ENCODE measurements around the gene ATP5PD.
A peak's percentile ranks its signal among the peaks of the same experiment; 100 is the strongest.
"Not testable (repeated sequence)": the region's sequence is repeated elsewhere in the genome, so short reads cannot be mapped to it uniquely, and the experiment has no call there.

The ATP5PD gene

DNA sequence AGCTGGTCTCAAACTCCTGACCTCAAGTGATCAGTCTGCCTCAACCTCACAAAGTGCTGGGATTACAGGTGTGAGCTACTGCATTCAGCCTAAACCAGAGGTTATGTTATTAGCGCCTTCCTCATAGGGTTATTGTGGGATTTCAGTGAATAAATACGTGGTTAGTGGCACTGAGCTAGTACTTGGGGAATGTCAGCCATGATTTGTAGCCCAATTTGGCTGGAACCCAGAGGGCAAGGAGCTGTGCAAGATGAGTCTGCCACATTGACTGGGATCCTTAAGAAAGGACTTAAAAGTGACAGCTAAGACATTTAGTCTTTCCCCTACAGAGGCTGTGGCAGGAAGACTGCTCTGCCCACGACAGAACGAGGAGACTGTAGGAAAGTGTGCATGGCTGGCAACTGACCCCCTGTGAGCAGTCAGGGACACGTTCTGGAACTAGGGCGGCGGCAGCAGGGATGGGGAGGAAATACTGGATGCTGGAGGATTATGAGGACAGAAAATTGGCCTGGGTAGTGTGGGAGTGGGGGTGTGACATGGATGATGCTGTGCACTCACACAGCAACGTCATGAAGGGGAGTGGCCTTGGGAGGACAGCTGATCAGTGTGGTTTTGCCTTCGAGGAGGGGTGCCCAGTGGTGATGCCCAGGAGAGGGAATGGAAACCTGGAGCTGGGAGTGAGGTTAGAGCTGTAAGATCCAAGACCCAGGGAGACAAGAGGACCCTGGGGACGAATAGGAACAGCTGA is 14.6 kb downstream of the ATP5PD start:
- FAIRE-seq, result peak; percentile 64
- TF ChIP-seq POLR2A (IDR thresholded peaks at IDR 0.05; ENCODE audit: low read depth, low read length), result peak; percentile 6

DNA sequence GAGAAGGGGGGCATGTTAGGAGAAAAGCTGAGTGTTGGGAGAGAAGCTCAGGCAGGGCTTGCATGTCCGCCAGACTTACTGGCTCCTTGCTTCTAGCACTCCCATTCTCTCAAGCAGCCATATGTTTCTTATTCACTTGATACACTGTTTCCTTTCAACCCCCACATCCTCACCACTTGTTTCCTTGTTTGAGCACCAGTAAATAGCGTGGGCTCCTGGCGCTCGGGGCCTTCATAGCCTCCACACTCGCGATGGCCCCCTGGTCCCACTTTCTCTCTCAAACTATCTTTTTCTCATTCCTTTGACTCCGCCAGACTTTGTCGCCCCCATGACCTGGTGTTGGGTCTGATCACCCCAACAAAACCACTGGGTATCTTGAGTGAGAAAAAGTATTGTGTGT is 16.6 kb downstream of the ATP5PD start:
- TF ChIP-seq POLR2A (IDR thresholded peaks at IDR 0.05; ENCODE audit: low read depth, low read length), result no peak
- no peak for DNase-seq (ENCODE audit: insufficient read length, low spot score)
- no peak for FAIRE-seq

More for the DNA sequence above, 14.6 kb downstream of the ATP5PD start:
- peak; percentile 93 for DNase-seq (ENCODE audit: insufficient read length, low spot score)

DNA sequence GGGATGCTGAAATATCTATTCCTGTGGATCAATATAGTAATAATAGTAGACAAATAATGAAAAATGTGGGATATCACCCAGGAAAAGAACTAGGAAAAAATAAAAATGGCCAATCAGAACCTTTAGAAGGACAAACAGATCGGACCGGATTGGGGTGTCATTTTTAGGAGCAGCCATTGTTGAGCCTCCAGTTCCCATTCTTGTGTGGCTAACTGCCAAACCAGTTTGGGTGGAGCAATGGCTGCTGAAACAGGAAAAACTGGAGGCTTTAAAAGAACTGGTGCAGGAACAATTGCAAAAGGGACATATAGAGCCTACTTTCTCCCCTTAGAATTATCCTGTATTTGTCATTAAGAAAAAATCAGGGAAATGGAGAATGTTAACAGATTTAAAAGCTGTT is 20.1 kb downstream of the ATP5PD start:
- not testable (repeated sequence) for FAIRE-seq; DNase-seq (ENCODE audit: insufficient read length, low spot score)

DNA sequence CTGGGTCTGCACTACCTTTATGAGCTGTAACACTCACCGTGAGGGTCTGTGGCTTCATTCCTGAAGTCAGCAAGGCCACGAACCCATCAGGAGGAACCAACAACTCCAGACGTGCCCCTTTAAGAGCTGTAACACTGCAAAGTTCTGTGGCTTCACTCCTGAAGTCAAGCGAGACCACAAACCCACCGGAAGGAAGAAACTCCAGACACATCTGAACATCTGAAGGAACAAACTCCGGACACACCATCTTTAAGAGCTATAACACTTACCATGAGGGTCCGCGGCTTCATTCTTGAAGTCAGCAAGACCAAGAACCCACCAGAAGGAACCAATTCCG is 21.4 kb downstream of the ATP5PD start:
- not testable (repeated sequence) for FAIRE-seq; DNase-seq (ENCODE audit: insufficient read length, low spot score)

DNA sequence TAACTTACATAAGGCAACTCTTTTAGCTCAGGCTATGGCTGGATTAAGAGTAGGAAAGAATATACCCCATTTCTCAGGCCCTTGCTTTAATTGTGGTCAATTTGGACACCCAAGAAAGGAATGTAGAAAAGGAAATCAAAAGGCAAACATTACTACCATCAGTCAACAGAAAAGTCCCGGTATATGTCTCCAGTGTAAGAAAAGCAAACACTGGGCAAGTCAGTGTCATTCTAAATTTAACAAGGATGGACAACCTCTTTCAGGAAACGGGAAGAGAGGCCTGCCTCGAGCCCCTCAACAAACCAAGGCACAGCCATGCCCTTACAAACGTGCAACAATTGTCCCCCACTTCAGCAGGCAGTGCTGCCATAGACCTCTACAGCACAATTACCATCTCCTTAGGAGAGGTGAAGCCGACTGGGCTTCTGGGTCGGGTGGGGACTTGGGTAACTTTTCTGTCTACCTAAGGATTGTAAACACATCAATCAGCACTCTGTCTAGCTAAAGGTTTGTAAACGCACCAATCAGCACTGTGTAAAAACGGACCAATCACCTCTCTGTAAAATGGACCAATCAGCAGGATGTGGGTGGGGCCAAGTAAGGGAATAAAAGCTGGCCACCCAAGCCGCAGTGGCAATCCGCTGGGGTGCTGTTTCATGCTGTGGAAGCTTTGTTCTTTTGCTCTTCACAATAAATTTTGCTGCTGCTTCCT is 21.9 kb downstream of the ATP5PD start:
- no peak for FAIRE-seq
- no peak for TF ChIP-seq POLR2A (IDR thresholded peaks at IDR 0.05; ENCODE audit: low read depth, low read length)
- DNase-seq (ENCODE audit: insufficient read length, low spot score), result no peak

GRCh38 chr17:75020331-75021110 is 26.2 kb downstream of the ATP5PD start:
- FAIRE-seq, result no peak
- no peak for TF ChIP-seq POLR2A (IDR thresholded peaks at IDR 0.05; ENCODE audit: low read depth, low read length)
- no peak for DNase-seq (ENCODE audit: insufficient read length, low spot score)

GRCh38 chr17:75019710-75020109 is 27.1 kb downstream of the ATP5PD start:
- DNase-seq (ENCODE audit: insufficient read length, low spot score), result no peak
- FAIRE-seq, result no peak
- TF ChIP-seq POLR2A (IDR thresholded peaks at IDR 0.05; ENCODE audit: low read depth, low read length), result no peak

DNA sequence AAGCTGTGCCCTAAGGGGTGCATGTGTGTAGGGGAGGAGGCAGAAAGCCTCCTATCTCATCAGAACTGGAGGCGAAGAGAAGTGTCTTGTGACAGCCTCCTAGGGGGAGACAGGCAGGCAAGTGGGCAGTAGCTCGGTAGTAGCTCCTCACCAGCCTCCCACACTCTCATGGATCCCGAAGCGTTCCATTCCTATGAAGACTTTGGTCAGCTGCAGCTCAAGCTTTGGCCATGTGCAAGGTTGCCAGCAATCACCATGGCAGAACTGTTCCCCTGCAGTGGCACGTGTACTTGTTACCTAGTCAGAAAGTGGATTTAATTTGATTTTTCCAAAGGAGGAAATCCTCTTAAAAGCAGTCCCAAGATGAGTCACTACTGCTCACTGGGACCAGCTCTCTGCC is 27.6 kb downstream of the ATP5PD start:
- FAIRE-seq (no peak), DNase-seq (ENCODE audit: insufficient read length, low spot score) (no peak)
- no peak for TF ChIP-seq POLR2A (IDR thresholded peaks at IDR 0.05; ENCODE audit: low read depth, low read length)

- TF ChIP-seq POLR2A (IDR thresholded peaks at IDR 0.05; ENCODE audit: low read depth, low read length), result no peak
- FAIRE-seq, result no peak
These were observed 33.6 kb downstream of the ATP5PD start for GRCh38 chr17:75013092-75013559.

GRCh38 chr17:75012346-75013091 is 34.2 kb downstream of the ATP5PD start, which contains the start of gene MRPL58:
Gene MRPL58, plus strand, starts transcription at chr17:75012670. Its CDS starts 17 bp downstream, at chr17:75012687.
- FAIRE-seq (no peak), DNase-seq (ENCODE audit: insufficient read length, low spot score) (peak; percentile 92)
- peak; percentile 79 for TF ChIP-seq POLR2A (IDR thresholded peaks at IDR 0.05; ENCODE audit: low read depth, low read length)

More at GRCh38 chr17:75013092-75013559, 33.6 kb downstream of the ATP5PD start:
- no peak for DNase-seq (ENCODE audit: insufficient read length, low spot score)

- no peak for TF ChIP-seq POLR2A (IDR thresholded peaks at IDR 0.05; ENCODE audit: low read depth, low read length)
- DNase-seq (ENCODE audit: insufficient read length, low spot score), result no peak
- no peak for FAIRE-seq
These were observed 34.7 kb downstream of the ATP5PD start for GRCh38 chr17:75012096-75012345.

- TF ChIP-seq POLR2A (IDR thresholded peaks at IDR 0.05; ENCODE audit: low read depth, low read length), result no peak
- FAIRE-seq (no peak), DNase-seq (ENCODE audit: insufficient read length, low spot score) (no peak)
These were observed 35.2 kb downstream of the ATP5PD start for GRCh38 chr17:75011401-75012095.

GRCh38 chr17:75010683-75011400 is 35.9 kb downstream of the ATP5PD start:
- DNase-seq (ENCODE audit: insufficient read length, low spot score) (no peak), FAIRE-seq (no peak)
- TF ChIP-seq POLR2A (IDR thresholded peaks at IDR 0.05; ENCODE audit: low read depth, low read length), result no peak
